SU-DHL-6 (cell line): ENCODE measurements around the gene PYROXD2.

ENCODE experiments used
- H2AFZ ChIP-seq: fragments of 200-600 bp; sonication (generic); 2 replicates; pipeline ENCODE4 v1.6.1; 2014; ENCODE audit warnings: low read depth, mild to moderate bottlenecking, moderate library complexity, mixed read lengths, antibody characterized with exemption, low read length; ENCODE audit not compliant: severe bottlenecking
- H3F3A ChIP-seq: fragments of 200-600 bp; shearing (Covaris generic); 2 replicates; pipeline ENCODE4 v1.6.0; 2016; ENCODE audit warnings: antibody characterized with exemption, mild to moderate bottlenecking; ENCODE audit not compliant: insufficient read depth
- H3K27ac ChIP-seq: fragments of 200-600 bp; sonication (generic); 2 replicates; pipeline ENCODE4 v1.5.1; 2016; ENCODE audit warnings: low read depth, mild to moderate bottlenecking, low read length, moderate library complexity, mixed read lengths
- H3K27me3 ChIP-seq: fragments of 200-600 bp; sonication (generic), shearing (Covaris generic); 2 replicates; pipeline ENCODE4 v1.6.0; 2014; ENCODE audit warnings: mild to moderate bottlenecking, low read length
- H3K36me3 ChIP-seq: fragments of 200-600 bp; sonication (generic); 2 replicates; pipeline ENCODE4 v1.6.1; 2014; ENCODE audit warnings: mild to moderate bottlenecking, low read length, mixed read lengths
- H3K4me2 ChIP-seq: fragments of 300-600, 200-600 bp; shearing (Covaris generic), sonication (generic); 2 replicates; pipeline ENCODE4 v1.6.0; 2014; ENCODE audit warnings: low read length, low read depth, mild to moderate bottlenecking; ENCODE audit not compliant: poor library complexity, severe bottlenecking
- H3K4me3 ChIP-seq: fragments of 200-600 bp; sonication (generic); 2 replicates; pipeline ENCODE4 v1.5.1; 2014; ENCODE audit warnings: antibody characterized with exemption, low read length, mild to moderate bottlenecking, mixed read lengths; ENCODE audit not compliant: insufficient read depth, poor library complexity, severe bottlenecking
- H3K79me2 ChIP-seq: fragments of 200-600 bp; sonication (generic); 2 replicates; pipeline ENCODE4 v1.6.1; 2014; ENCODE audit warnings: mild to moderate bottlenecking, low read length, moderate library complexity; ENCODE audit not compliant: insufficient read depth
- H3K9ac ChIP-seq: fragments of 200-600 bp; sonication (generic); 2 replicates; pipeline ENCODE4 v1.7.0; 2014; ENCODE audit warnings: mild to moderate bottlenecking, low read length
- H3K9me2 ChIP-seq: fragments of 200-600 bp; sonication (generic); replicated peaks from 2 replicates; pipeline ENCODE4 v1.6.1; 2014; ENCODE audit warnings: low read length; ENCODE audit not compliant: insufficient read depth
- H3K9me3 ChIP-seq: fragments of 200-600 bp; sonication (generic); 2 replicates; pipeline ENCODE4 v1.6.1; 2014; ENCODE audit warnings: low read length, mixed read lengths; ENCODE audit not compliant: insufficient read depth
- H4K20me1 ChIP-seq: fragments of 200-600 bp; sonication (generic); 2 replicates; pipeline ENCODE4 v1.6.1; 2014; ENCODE audit warnings: low read depth, mild to moderate bottlenecking, antibody characterized with exemption, low read length, moderate library complexity, mixed read lengths
- CTCF ChIP-seq: fragments of 200-600 bp; sonication (generic); IDR thresholded peaks from one replicate; pipeline ENCODE4 v1.5.1; 2017; ENCODE audit warnings: antibody characterized with exemption, mild to moderate bottlenecking, low read length, moderate library complexity; ENCODE audit not compliant: insufficient read depth, poor library complexity, severe bottlenecking
- EZH2phosphoT487 ChIP-seq: fragments of 200-600 bp; sonication (generic), shearing (Covaris generic); conservative IDR thresholded peaks from 2 replicates; pipeline ENCODE4 v1.6.1; 2018; ENCODE audit warnings: mild to moderate bottlenecking, antibody characterized with exemption, low read length, moderate library complexity, mixed read lengths

PYROXD2 gene

DNA sequence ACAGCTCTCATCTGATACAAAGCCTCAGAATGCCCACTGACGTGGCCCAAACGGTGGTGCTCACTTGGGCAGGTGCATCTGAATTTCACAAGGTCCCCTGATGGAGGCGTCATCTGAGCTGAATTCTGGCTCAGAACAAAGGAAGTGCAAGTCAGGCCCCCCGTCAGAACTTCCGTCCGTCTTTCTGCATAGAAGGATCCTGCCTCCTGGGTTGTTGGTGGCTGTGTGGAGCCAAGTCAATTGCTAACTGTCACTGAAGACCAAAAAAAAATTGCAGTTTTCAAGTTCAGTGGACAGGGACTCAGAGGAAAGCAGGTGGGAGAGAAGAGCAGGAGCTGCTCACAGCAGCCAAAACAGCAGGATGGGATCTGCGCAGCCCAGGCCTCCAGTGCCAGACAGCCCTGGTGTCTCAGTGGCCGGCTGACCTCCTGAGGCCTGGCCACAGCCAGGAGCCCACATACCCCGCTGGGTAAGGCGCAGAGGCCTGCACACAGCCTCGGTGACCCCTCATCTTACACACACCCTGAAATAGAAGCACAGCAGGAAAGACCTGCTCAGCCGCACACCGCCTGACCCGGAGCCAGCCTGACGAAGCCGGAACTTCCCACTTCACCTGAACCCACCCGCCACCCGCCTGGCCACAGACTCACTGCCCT lies 49.4 kb downstream of the PYROXD2 start:
- Histone ChIP-seq H3K27me3 (no peaks in the 10 kb centered on the region), H4K20me1 (no peaks in the 10 kb centered on the region), H3K27ac (no peak overlapping the region), H3K9ac (no peak overlapping the region), H3F3A (no peaks in the 10 kb centered on the region), H3K9me2 (no peaks in the 10 kb centered on the region), H2AFZ (no peak overlapping the region), H3K9me3 (no peaks in the 10 kb centered on the region), H3K4me3 (no peak overlapping the region), H3K4me2 (no peak overlapping the region), H3K36me3 (no peaks in the 10 kb centered on the region), H3K79me2 (no peaks in the 10 kb centered on the region)
- TF ChIP-seq EZH2phosphoT487 = no peak
- TF ChIP-seq CTCF = no peak

DNA sequence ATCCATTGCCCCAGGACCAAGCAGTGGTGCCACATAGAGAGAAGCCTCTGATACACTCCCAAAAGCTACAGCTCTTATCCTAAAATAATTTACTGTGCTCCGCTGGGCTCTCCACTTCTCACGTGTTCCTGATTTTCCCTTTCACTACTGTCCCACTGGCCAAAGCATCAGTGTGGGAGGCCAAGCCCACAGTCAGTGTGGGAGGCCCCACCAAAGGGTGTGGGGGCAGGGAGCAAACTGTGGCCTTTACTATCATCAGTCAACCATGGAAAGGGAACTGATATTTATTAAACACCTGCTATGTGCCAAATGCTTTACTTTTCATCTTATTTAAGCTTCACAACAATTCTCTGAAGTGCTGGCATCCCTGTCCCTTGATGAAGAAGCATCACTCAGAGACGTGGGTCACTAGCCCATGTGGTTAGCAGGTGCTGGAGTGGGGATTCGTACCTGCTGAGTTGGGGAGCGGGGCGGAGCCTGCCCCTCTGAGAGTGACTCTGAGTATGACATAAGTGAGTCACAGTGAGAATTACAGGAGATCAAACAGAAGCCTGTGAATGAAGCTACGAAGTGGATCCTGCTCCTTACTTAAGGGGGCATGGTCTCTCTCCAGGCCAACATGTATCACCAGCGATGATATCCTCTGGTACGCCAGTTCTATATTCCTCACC lies 50.4 kb downstream of the PYROXD2 start:
- no peaks in the 10 kb centered on the region for H3K9me2 ChIP-seq
- TF ChIP-seq CTCF (no peak), EZH2phosphoT487 (no peak)
- H3K4me2 ChIP-seq = no peak overlapping the region
- H3K27me3 ChIP-seq = no peaks in the 10 kb centered on the region
- no peak overlapping the region for H2AFZ ChIP-seq
- H3F3A ChIP-seq = no peaks in the 10 kb centered on the region
- H4K20me1 ChIP-seq = no peaks in the 10 kb centered on the region
- H3K27ac ChIP-seq = no peak overlapping the region
- H3K9ac ChIP-seq = no peak overlapping the region
- H3K4me3 ChIP-seq = no peak overlapping the region
- H3K9me3 ChIP-seq = no peaks in the 10 kb centered on the region
- no peaks in the 10 kb centered on the region for H3K36me3 ChIP-seq
- H3K79me2 ChIP-seq = no peaks in the 10 kb centered on the region

- Histone ChIP-seq H3K9me3 (no peaks in the 10 kb centered on the region), H3K36me3 (no peaks in the 10 kb centered on the region), H3F3A (no peaks in the 10 kb centered on the region), H2AFZ (no peak overlapping the region), H3K27ac (no peak overlapping the region), H3K9me2 (no peaks in the 10 kb centered on the region), H3K4me3 (no peak overlapping the region), H3K79me2 (no peaks in the 10 kb centered on the region), H3K4me2 (no peak overlapping the region), H3K27me3 (no peaks in the 10 kb centered on the region), H3K9ac (no peak overlapping the region), H4K20me1 (no peaks in the 10 kb centered on the region)
- TF ChIP-seq EZH2phosphoT487 (no peak), CTCF (no peak)
These were observed 51.8 kb downstream of the PYROXD2 start for GRCh38 chr10:98363220-98363619.
